HepG2 (cell line): ENCODE data around the gene PLXND1. TPM values are rescaled to one million over a fixed set of nuclear protein-coding genes. Genes with fewer than 3 reads are reported as not detected.

Experiments used
- ASH2L ChIP-seq: fragments of 300-600, 200-600 bp; sonication (generic); IDR thresholded peaks from 2 replicates; pipeline ENCODE4 v1.7.0; 2017; ENCODE audit warnings: low read depth, mild to moderate bottlenecking, moderate library complexity, mixed read lengths, low read length; ENCODE audit not compliant: insufficient read length
- CREBL2 ChIP-seq: sonication (generic); formaldehyde crosslinking; IDR thresholded peaks from 2 replicates; pipeline ENCODE4 v1.8.1; 2023; ENCODE audit warnings: missing genetic modification reagents, mild to moderate bottlenecking, borderline replicate concordance
- DPF2 ChIP-seq: sonication (generic); formaldehyde crosslinking; IDR thresholded peaks from 2 replicates; pipeline ENCODE4 v1.4.0; 2020; ENCODE audit warnings: mild to moderate bottlenecking, low read depth, missing genetic modification reagents, borderline replicate concordance
- ELF3 ChIP-seq: IDR thresholded peaks from 2 replicates; pipeline ENCODE4 v1.6.1; 2016; ENCODE audit warnings: missing genetic modification reagents, missing compliant biosample characterization
- EP300 ChIP-seq, 3 experiments: sonication (generic) in 1 of 3; formaldehyde crosslinking in 1 of 3; IDR thresholded peaks; 2 replicates each; pipeline versions ENCODE4 v1.5.1 to v1.6.1; 2011 to 2020; ENCODE audit warnings: low read depth in 2 of 3, low read length in 2 of 3, borderline replicate concordance in 1 of 3, improper control_type of control experiment in 1 of 3, mild to moderate bottlenecking in 1 of 3, missing genetic modification reagents in 1 of 3, moderate library complexity in 1 of 3
- HMG20B ChIP-seq: conservative IDR thresholded peaks from 2 replicates; pipeline ENCODE4 v1.6.1; 2016; ENCODE audit warnings: missing genetic modification reagents, missing compliant biosample characterization
- HOXD1 ChIP-seq: sonication (generic); formaldehyde crosslinking; IDR thresholded peaks from 2 replicates; pipeline ENCODE4 v1.5.0; 2020; ENCODE audit warnings: missing genetic modification reagents
- KLF9 ChIP-seq: IDR thresholded peaks from 2 replicates; pipeline ENCODE4 v1.6.1; 2016; ENCODE audit warnings: low read depth
- LBX2 ChIP-seq: sonication (generic); formaldehyde crosslinking; IDR thresholded peaks from 2 replicates; pipeline ENCODE4 v1.5.0; 2020; ENCODE audit warnings: missing genetic modification reagents, mild to moderate bottlenecking, borderline replicate concordance
- NAIF1 ChIP-seq: sonication (generic); formaldehyde crosslinking; IDR thresholded peaks from 2 replicates; pipeline ENCODE4 v1.5.0; 2020; ENCODE audit warnings: mild to moderate bottlenecking, missing genetic modification reagents, borderline replicate concordance
- PCBP1 ChIP-seq: fragments of 200-400 bp; formaldehyde crosslinking; IDR thresholded peaks from 2 replicates; pipeline ENCODE4 v1.6.1; 2017; ENCODE audit warnings: mild to moderate bottlenecking, low read depth, low read length, borderline replicate concordance
- SMAD9 ChIP-seq: sonication (generic); formaldehyde crosslinking; IDR thresholded peaks from 2 replicates; pipeline ENCODE4 v1.5.1; 2020; ENCODE audit warnings: mild to moderate bottlenecking, missing genetic modification reagents
- SPEN ChIP-seq: sonication (generic); formaldehyde crosslinking; IDR thresholded peaks from 2 replicates; pipeline ENCODE4 v1.5.1; 2020; ENCODE audit warnings: low read depth, mild to moderate bottlenecking, missing genetic modification reagents
- ZNF230 ChIP-seq: sonication (generic); formaldehyde crosslinking; IDR thresholded peaks from 2 replicates; pipeline ENCODE4 v1.4.0; 2020; ENCODE audit warnings: mild to moderate bottlenecking, missing genetic modification reagents
- ZNF512B ChIP-seq: sonication (generic); formaldehyde crosslinking; IDR thresholded peaks from 2 replicates; pipeline ENCODE4 v1.5.1; 2020; ENCODE audit warnings: missing genetic modification reagents, mild to moderate bottlenecking, borderline replicate concordance
- ZNF800 ChIP-seq: sonication (generic); formaldehyde crosslinking; IDR thresholded peaks from 2 replicates; pipeline ENCODE4 v1.4.0; 2020; ENCODE audit warnings: missing genetic modification reagents
- polyA plus RNA-seq, 8 experiments: library from polyadenylated mRNA; depleted of rRNA in 3 of 8; stranded (reverse) in 7 of 8; unstranded in 1 of 8; fragments of >200 nt; fragmentation: Illumina TruSeq in 4 of 8; extraction: Trizol in 4 of 8; gene quantifications; 2 replicates each; pipeline versions ENCODE4 v1.2.1 to v1.2.3, GENCODE V29; 2011 to 2016; ENCODE audit warnings: low read depth in 4 of 8, missing spikeins in 1 of 8, mixed read lengths in 1 of 8; ENCODE audit not compliant: insufficient read depth in 1 of 8
- total RNA-seq, 5 experiments: library from RNA; depleted of rRNA; stranded (reverse); fragments of >200 nt; fragmentation: Illumina TruSeq; extraction: Trizol; gene quantifications; 2 replicates each; pipeline ENCODE4 v1.2.3, GENCODE V29; 2016; ENCODE audit warnings: low read depth in 1 of 5
- TF ChIP-seq, protein P1 (sequence below), 2 experiments: IDR thresholded peaks; 2 replicates each; pipeline ENCODE4 v1.6.1; 2011 to 2012; ENCODE audit warnings: low read length in 2 of 2, borderline replicate concordance in 1 of 2, low read depth in 1 of 2, mild to moderate bottlenecking in 1 of 2, moderate library complexity in 1 of 2
- TF ChIP-seq, protein P2 (sequence below): IDR thresholded peaks from 2 replicates; pipeline ENCODE4 v1.6.1; 2016; ENCODE audit warnings: missing genetic modification reagents, missing compliant biosample characterization

Gene PLXND1
- total and polyA plus RNA-seq, 2 of the 13 experiments (the other 11 are each of a cell fraction or from before 2014, with no cell fraction given): 15.9 to 42.0 TPM

- no peak; the same call in 1 of the 2 replicates for TF ChIP-seq ZNF800 (CRISPR knock-in tag)
- TF ChIP-seq DPF2 (CRISPR knock-in tag): peak; percentile 71; the same call in 1 of the 2 replicates
- TF ChIP-seq ASH2L: no peak
- peak; percentile 73; the same call in 1 of the 2 replicates for TF ChIP-seq SPEN (CRISPR knock-in tag)
- no peak for TF ChIP-seq CREBL2 (CRISPR knock-in tag)
- TF ChIP-seq HMG20B (CRISPR knock-in tag): peak; percentile 57
- TF ChIP-seq, protein P1, sequence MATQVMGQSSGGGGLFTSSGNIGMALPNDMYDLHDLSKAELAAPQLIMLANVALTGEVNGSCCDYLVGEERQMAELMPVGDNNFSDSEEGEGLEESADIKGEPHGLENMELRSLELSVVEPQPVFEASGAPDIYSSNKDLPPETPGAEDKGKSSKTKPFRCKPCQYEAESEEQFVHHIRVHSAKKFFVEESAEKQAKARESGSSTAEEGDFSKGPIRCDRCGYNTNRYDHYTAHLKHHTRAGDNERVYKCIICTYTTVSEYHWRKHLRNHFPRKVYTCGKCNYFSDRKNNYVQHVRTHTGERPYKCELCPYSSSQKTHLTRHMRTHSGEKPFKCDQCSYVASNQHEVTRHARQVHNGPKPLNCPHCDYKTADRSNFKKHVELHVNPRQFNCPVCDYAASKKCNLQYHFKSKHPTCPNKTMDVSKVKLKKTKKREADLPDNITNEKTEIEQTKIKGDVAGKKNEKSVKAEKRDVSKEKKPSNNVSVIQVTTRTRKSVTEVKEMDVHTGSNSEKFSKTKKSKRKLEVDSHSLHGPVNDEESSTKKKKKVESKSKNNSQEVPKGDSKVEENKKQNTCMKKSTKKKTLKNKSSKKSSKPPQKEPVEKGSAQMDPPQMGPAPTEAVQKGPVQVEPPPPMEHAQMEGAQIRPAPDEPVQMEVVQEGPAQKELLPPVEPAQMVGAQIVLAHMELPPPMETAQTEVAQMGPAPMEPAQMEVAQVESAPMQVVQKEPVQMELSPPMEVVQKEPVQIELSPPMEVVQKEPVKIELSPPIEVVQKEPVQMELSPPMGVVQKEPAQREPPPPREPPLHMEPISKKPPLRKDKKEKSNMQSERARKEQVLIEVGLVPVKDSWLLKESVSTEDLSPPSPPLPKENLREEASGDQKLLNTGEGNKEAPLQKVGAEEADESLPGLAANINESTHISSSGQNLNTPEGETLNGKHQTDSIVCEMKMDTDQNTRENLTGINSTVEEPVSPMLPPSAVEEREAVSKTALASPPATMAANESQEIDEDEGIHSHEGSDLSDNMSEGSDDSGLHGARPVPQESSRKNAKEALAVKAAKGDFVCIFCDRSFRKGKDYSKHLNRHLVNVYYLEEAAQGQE (IDR thresholded peaks at IDR 0.05; ENCODE audit: borderline replicate concordance in 1 of 2, low read depth in 1 of 2, low read length in 2 of 2): peak in 1 of 2 experiments; percentile 52; a peak in 1 of 4 replicates
- TF ChIP-seq, protein P2, sequence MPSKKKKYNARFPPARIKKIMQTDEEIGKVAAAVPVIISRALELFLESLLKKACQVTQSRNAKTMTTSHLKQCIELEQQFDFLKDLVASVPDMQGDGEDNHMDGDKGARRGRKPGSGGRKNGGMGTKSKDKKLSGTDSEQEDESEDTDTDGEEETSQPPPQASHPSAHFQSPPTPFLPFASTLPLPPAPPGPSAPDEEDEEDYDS (CRISPR knock-in tag): peak; percentile 78
- no peak for TF ChIP-seq PCBP1
- no peak for TF ChIP-seq KLF9 (CRISPR knock-in tag)
- TF ChIP-seq LBX2 (CRISPR knock-in tag): no peak
- no peak for TF ChIP-seq SMAD9 (CRISPR knock-in tag)
- TF ChIP-seq ELF3 (CRISPR knock-in tag): peak; percentile 37
- TF ChIP-seq ZNF512B (CRISPR knock-in tag): no peak
- TF ChIP-seq HOXD1: no peak
- TF ChIP-seq EP300 (IDR thresholded peaks at IDR 0.05; ENCODE audit: low read depth in 2 of 2, low read length in 2 of 2): peak in 1 of 2 experiments; percentile 79; a peak in 2 of 4 replicates
- no peak; the same call in 1 of the 2 replicates for TF ChIP-seq EP300 (CRISPR knock-in tag; IDR thresholded peaks at IDR 0.05; ENCODE audit: borderline replicate concordance)
- peak; percentile 51; the same call in 1 of the 2 replicates for TF ChIP-seq NAIF1 (CRISPR knock-in tag)
- TF ChIP-seq ZNF230 (CRISPR knock-in tag): no peak
These were observed 11.5 kb downstream of the PLXND1 start (continued) for GRCh38 chr3:129594907-129595390.
